Nephron (organoid): ENCODE measurements around the gene KAZN.

ENCODE experiments used
- H3K27ac Mint-ChIP-seq, 3 experiments: 2 replicates each; pipeline ENCODE4 v1.8.0; 2020; ENCODE audit warnings: mixed read lengths in 3 of 3, mild to moderate bottlenecking in 2 of 3, moderate library complexity in 1 of 3
- H3K27me3 Mint-ChIP-seq: 2 replicates; pipeline ENCODE4 v1.8.0; 2021; ENCODE audit warnings: low read depth, mild to moderate bottlenecking, moderate library complexity, mixed read lengths
- H3K36me3 Mint-ChIP-seq: 2 replicates; pipeline ENCODE4 v1.8.0; 2020; ENCODE audit warnings: low read depth, mixed read lengths
- H3K4me1 Mint-ChIP-seq: 2 replicates; pipeline ENCODE4 v1.8.0; 2020; ENCODE audit warnings: mixed read lengths
- H3K4me3 Mint-ChIP-seq, 3 experiments: 2 replicates each; pipeline ENCODE4 v1.8.0; 2020; ENCODE audit warnings: mild to moderate bottlenecking in 3 of 3, mixed read lengths in 3 of 3, moderate library complexity in 2 of 3
- H3K9me3 Mint-ChIP-seq: 2 replicates; pipeline ENCODE4 v1.8.0; 2020; ENCODE audit warnings: mixed read lengths
- TF ChIP-seq, protein P1 (sequence below), 3 experiments: fragments of 200-600 bp; sonication (generic); IDR thresholded peaks; one replicate each; pipeline ENCODE4 v1.5.0; 2021; ENCODE audit warnings: antibody characterized with exemption in 3 of 3; ENCODE audit not compliant: unreplicated experiment in 3 of 3

Gene KAZN

DNA sequence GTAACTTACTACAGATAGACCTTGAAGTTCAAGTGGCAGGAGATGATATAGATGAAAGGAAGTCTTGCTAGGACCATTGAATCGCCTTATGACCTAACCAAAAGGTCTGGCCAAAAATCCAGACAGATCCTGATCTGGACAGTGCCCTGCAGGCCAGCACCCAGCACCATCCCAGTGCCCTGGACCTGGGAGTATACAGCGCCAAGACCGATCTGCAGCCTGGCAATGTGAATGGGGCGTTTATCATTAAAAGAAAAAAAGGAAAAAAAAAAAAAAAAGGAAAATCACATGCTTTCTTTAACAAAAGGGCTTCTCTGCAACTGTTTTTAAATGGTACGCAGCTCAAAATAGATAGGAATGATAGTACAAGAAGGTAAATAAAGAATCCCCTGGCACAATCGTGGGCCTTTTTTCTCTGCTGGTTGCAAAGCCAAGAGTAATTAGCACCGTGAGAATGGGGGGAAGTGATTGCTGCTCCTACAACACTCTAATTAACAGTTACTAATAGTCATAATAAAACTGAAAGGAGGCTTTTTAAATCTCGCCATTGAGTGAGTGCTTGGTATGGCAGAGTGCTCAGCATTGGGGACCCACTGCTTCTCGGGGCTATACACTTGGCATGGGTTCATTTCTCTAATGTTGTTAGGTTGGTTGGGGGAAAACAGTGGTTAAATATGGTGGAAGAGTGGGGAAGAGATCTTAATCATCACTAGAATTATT lies 146.7 kb downstream of the KAZN start:
- Mint-ChIP-seq H3K4me3 (no peak overlapping the region), H3K27ac (no peak overlapping the region), H3K4me1 (peaks cover 19% of the 10 kb centered on the region), H3K27me3 (peaks cover 12% of the 10 kb centered on the region), H3K9me3 (no peaks in the 10 kb centered on the region), H3K36me3 (no peaks in the 10 kb centered on the region)
- TF ChIP-seq, protein P1, sequence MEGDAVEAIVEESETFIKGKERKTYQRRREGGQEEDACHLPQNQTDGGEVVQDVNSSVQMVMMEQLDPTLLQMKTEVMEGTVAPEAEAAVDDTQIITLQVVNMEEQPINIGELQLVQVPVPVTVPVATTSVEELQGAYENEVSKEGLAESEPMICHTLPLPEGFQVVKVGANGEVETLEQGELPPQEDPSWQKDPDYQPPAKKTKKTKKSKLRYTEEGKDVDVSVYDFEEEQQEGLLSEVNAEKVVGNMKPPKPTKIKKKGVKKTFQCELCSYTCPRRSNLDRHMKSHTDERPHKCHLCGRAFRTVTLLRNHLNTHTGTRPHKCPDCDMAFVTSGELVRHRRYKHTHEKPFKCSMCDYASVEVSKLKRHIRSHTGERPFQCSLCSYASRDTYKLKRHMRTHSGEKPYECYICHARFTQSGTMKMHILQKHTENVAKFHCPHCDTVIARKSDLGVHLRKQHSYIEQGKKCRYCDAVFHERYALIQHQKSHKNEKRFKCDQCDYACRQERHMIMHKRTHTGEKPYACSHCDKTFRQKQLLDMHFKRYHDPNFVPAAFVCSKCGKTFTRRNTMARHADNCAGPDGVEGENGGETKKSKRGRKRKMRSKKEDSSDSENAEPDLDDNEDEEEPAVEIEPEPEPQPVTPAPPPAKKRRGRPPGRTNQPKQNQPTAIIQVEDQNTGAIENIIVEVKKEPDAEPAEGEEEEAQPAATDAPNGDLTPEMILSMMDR (IDR thresholded peaks at IDR 0.05; ENCODE audit: unreplicated experiment in 3 of 3), result no peak

DNA sequence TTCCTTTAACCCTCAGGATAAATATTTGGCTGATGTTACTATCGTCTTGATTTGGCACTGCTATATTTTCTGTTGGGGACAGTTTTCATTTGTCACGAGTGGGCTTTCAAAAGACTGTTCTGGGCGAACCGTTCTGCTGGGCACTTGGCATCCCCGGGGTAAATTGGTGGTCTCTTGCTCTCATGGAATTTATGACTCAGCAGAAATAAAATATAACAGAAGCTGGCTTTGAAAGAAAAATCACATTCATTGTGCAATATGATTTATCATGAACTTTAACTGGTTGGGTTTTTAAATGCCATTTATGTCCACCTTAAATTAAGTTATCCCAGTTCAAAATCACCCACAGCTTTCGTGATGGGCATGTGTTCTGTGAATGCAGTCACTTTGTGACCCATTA lies 147.3 kb downstream of the KAZN start:
- peaks cover 8% of the 10 kb centered on the region for H3K27me3 Mint-ChIP-seq

DNA sequence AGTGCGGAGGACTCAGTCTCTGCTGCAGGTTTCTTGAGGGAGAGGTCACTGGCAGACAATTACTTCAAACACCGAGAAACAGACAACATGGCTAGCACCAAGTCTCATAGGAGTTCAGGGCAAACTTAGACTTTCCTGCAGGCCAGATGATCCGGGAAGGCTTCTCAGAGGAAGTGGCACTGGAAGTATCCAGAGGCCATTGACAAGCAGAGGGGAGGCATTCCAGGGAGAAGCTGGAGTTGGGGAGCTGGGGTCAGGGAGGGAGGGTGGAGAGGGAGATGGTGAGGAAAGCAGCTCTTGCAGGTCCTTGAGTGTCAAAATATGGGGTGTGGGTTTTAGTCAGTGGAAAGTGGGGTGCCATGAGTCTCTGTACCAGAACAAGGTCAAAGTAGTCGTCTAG lies 147.9 kb downstream of the KAZN start:
- Mint-ChIP-seq H3K27ac (no peak overlapping the region), H3K27me3 (peaks cover 4% of the 10 kb centered on the region), H3K36me3 (no peaks in the 10 kb centered on the region), H3K4me3 (no peak overlapping the region), H3K9me3 (no peaks in the 10 kb centered on the region), H3K4me1 (peaks cover 7% of the 10 kb centered on the region)
- TF ChIP-seq, protein P1 (IDR thresholded peaks at IDR 0.05; ENCODE audit: unreplicated experiment in 3 of 3), result no peak

More for the DNA sequence above, 147.3 kb downstream of the KAZN start:
- Mint-ChIP-seq H3K9me3 (no peaks in the 10 kb centered on the region), H3K36me3 (no peaks in the 10 kb centered on the region), H3K4me1 (peaks cover 13% of the 10 kb centered on the region), H3K27ac (no peak overlapping the region), H3K4me3 (no peak overlapping the region)
- TF ChIP-seq, protein P1 (IDR thresholded peaks at IDR 0.05; ENCODE audit: unreplicated experiment in 3 of 3), result no peak

DNA sequence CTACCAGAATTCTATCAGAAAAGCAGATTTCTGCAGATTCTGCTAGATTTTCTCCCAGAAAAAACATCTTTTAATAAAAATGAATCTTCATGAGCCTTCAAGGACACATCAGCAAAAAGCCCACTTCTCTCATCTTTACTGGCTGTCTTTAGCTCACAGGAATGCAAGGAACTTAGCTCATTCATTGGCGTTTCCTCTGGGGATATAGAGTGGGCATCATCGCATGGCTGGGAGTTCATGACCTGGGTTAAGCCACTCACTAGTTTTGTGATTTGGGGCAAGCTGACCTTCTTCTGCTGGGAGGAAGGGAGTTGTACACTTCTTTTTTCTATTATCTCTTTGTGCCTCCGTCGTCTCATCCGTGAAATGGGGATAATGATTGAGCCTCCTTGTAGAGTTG lies 149.7 kb downstream of the KAZN start:
- H3K4me1 Mint-ChIP-seq, result no peaks in the 10 kb centered on the region
- peaks cover 2% of the 10 kb centered on the region for H3K9me3 Mint-ChIP-seq
- peaks cover 4% of the 10 kb centered on the region for H3K27me3 Mint-ChIP-seq
- no peaks in the 10 kb centered on the region for H3K36me3 Mint-ChIP-seq
- TF ChIP-seq, protein P1 (IDR thresholded peaks at IDR 0.05; ENCODE audit: unreplicated experiment in 3 of 3), result no peak
- no peak overlapping the region for H3K27ac Mint-ChIP-seq
- H3K4me3 Mint-ChIP-seq, result no peak overlapping the region

GRCh38 chr1:14748977-14749376 lies 150.5 kb downstream of the KAZN start:
- Mint-ChIP-seq H3K27ac (no peak overlapping the region), H3K9me3 (peaks cover 2% of the 10 kb centered on the region)
- TF ChIP-seq, protein P1 (IDR thresholded peaks at IDR 0.05; ENCODE audit: unreplicated experiment in 3 of 3), result no peak

DNA sequence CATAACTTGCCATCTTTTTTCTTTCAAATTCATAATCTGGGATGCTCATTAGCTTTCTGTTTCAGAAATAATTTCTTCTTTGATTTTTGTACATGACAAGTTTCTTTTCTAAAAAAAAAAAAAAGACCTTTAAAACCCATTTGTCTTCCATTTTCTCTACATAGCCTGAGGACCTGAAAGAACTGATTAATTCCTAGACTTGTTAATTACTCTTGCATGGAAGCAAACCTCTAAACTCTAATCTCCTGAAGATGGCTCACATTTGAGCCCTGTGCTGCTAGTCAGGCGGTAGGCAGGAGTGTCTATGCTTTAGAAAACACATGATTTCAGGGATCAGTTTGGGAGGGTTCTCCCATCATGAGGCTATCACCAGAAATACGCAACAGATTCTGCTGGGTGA lies 152.0 kb downstream of the KAZN start:
- no peak overlapping the region for H3K4me3 Mint-ChIP-seq
- H3K36me3 Mint-ChIP-seq, result no peaks in the 10 kb centered on the region
- TF ChIP-seq, protein P1 (IDR thresholded peaks at IDR 0.05; ENCODE audit: unreplicated experiment in 3 of 3), result no peak
- H3K27me3 Mint-ChIP-seq, result peaks cover 3% of the 10 kb centered on the region
- H3K9me3 Mint-ChIP-seq, result peaks cover 2% of the 10 kb centered on the region
- no peaks in the 10 kb centered on the region for H3K4me1 Mint-ChIP-seq
- no peak overlapping the region for H3K27ac Mint-ChIP-seq

More at GRCh38 chr1:14748977-14749376, 150.5 kb downstream of the KAZN start:
- no peaks in the 10 kb centered on the region for H3K36me3 Mint-ChIP-seq
- no peak overlapping the region for H3K4me3 Mint-ChIP-seq
- no peaks in the 10 kb centered on the region for H3K4me1 Mint-ChIP-seq
- H3K27me3 Mint-ChIP-seq, result peaks cover 4% of the 10 kb centered on the region
